Neural cell (in vitro differentiated cells): ENCODE measurements around the gene REST. TPM values are rescaled to one million over a fixed set of nuclear protein-coding genes. Genes with fewer than 3 reads are reported as not detected.
A peak's percentile ranks its signal among the peaks of the same experiment; 100 is the strongest.

Source experiments
- H2AFZ ChIP-seq: fragments of 200-600, 300-800 bp; sonication (generic), shearing (Covaris generic); 2 replicates; pipeline ENCODE4 v1.6.0; 2014; ENCODE audit warnings: low read depth, mild to moderate bottlenecking, antibody characterized with exemption, low read length, moderate library complexity
- H3F3A ChIP-seq: fragments of 200-600 bp; shearing (Covaris generic); 2 replicates; pipeline ENCODE4 v1.6.1; 2016; ENCODE audit warnings: mild to moderate bottlenecking, moderate library complexity, mixed read lengths, antibody characterized with exemption, low read length; ENCODE audit not compliant: insufficient read depth, poor library complexity, severe bottlenecking
- H3K27ac ChIP-seq: fragments of 200-600, 300-800 bp; sonication (generic), shearing (Covaris generic); 2 replicates; pipeline ENCODE4 v1.5.1; 2014; ENCODE audit warnings: mild to moderate bottlenecking, low read length, moderate library complexity
- H3K27me3 ChIP-seq: fragments of 300-800, 200-600 bp; sonication (generic), shearing (Covaris generic); 2 replicates; pipeline ENCODE4 v1.6.0; 2014; ENCODE audit warnings: mild to moderate bottlenecking, low read depth, low read length, moderate library complexity; ENCODE audit not compliant: insufficient read depth
- H3K36me3 ChIP-seq: fragments of 300-800, 200-600 bp; sonication (generic), shearing (Covaris generic); 2 replicates; pipeline ENCODE4 v1.5.1; 2014; ENCODE audit warnings: mild to moderate bottlenecking, antibody characterized with exemption, low read length, moderate library complexity; ENCODE audit not compliant: insufficient read depth
- H3K4me2 ChIP-seq: fragments of 300-800, 200-600 bp; sonication (generic), shearing (Covaris generic); 2 replicates; pipeline ENCODE4 v1.6.0; 2014; ENCODE audit warnings: mild to moderate bottlenecking, low read length
- H3K4me3 ChIP-seq: fragments of 300-800, 200-600 bp; sonication (generic), shearing (Covaris generic); 2 replicates; pipeline ENCODE4 v1.5.1; 2014; ENCODE audit warnings: mild to moderate bottlenecking, low read length, moderate library complexity
- H3K79me2 ChIP-seq: fragments of 200-600 bp; shearing (Covaris generic); replicated peaks from 2 replicates; pipeline ENCODE4 v1.6.0; 2014; ENCODE audit warnings: mild to moderate bottlenecking, low read length, moderate library complexity; ENCODE audit not compliant: insufficient read depth
- H3K9ac ChIP-seq: fragments of 300-800, 200-600 bp; sonication (generic), shearing (Covaris generic); 2 replicates; pipeline ENCODE4 v1.6.1; 2016; ENCODE audit warnings: mild to moderate bottlenecking, low read length, mixed read lengths
- H3K9me2 ChIP-seq: fragments of 200-600 bp; shearing (Covaris generic); 2 replicates; pipeline ENCODE4 v1.6.1; 2016; ENCODE audit warnings: mild to moderate bottlenecking, low read length, mixed read lengths; ENCODE audit not compliant: insufficient read depth
- H3K9me3 ChIP-seq: fragments of 200-600, 300-800 bp; sonication (generic), shearing (Covaris generic); 2 replicates; pipeline ENCODE4 v1.6.1; 2016; ENCODE audit warnings: mild to moderate bottlenecking, mixed run types, low read length, moderate library complexity, mixed read lengths
- H4K20me1 ChIP-seq: fragments of 200-600 bp; shearing (Covaris generic); 2 replicates; pipeline ENCODE4 v1.6.1; 2016; ENCODE audit warnings: mild to moderate bottlenecking, mixed run types; ENCODE audit not compliant: insufficient read depth
- CTCF ChIP-seq: fragments of 450-650 bp; IDR thresholded peaks from 2 replicates; pipeline ENCODE4 v1.5.1; 2014; ENCODE audit warnings: antibody characterized with exemption, mild to moderate bottlenecking, moderate library complexity; ENCODE audit not compliant: poor library complexity, severe bottlenecking
- EP300 ChIP-seq: fragments of 450-650 bp; conservative IDR thresholded peaks from 2 replicates; pipeline ENCODE4 v1.6.1; 2014; ENCODE audit warnings: antibody characterized with exemption, mild to moderate bottlenecking, moderate library complexity; ENCODE audit not compliant: poor library complexity, severe bottlenecking
- EZH2 ChIP-seq: fragments of 200-600, 300-800 bp; shearing (Covaris generic), sonication (generic); IDR thresholded peaks from 2 replicates; pipeline ENCODE4 v1.6.1; 2014; ENCODE audit warnings: antibody characterized with exemption, low read length, borderline replicate concordance, mild to moderate bottlenecking; ENCODE audit not compliant: insufficient read depth, poor library complexity, severe bottlenecking
- MXI1 ChIP-seq: fragments of 450-650 bp; conservative IDR thresholded peaks from 2 replicates; pipeline ENCODE4 v1.6.1; 2014; ENCODE audit warnings: antibody characterized with exemption, mild to moderate bottlenecking; ENCODE audit not compliant: poor library complexity, severe bottlenecking
- POLR2AphosphoS5 ChIP-seq: IDR thresholded peaks from 2 replicates; pipeline ENCODE4 v1.6.1; 2012
- RAD21 ChIP-seq: fragments of 450-650 bp; conservative IDR thresholded peaks from 2 replicates; pipeline ENCODE4 v1.6.1; 2014; ENCODE audit warnings: antibody characterized with exemption, mild to moderate bottlenecking, moderate library complexity
- REST ChIP-seq: IDR thresholded peaks from 2 replicates; pipeline ENCODE4 v1.6.1; 2012; ENCODE audit warnings: borderline replicate concordance
- SMC3 ChIP-seq: fragments of 450-650 bp; conservative IDR thresholded peaks from 2 replicates; pipeline ENCODE4 v1.6.1; 2014; ENCODE audit warnings: antibody characterized with exemption, mild to moderate bottlenecking, moderate library complexity; ENCODE audit not compliant: poor library complexity
- TAF1 ChIP-seq: IDR thresholded peaks from 2 replicates; pipeline ENCODE4 v1.6.1; 2012; ENCODE audit warnings: low read depth
- polyA plus RNA-seq: library from polyadenylated mRNA; depleted of rRNA; stranded (reverse); fragments of >200 nt; gene quantifications from 2 replicates; pipeline ENCODE4 v1.2.3, GENCODE V29; 2014

Gene REST
- polyA plus RNA-seq, 1 donor from 2014 or later, result 3.2 TPM

- peaks cover 7% of the 10 kb centered on the region for H3K79me2 ChIP-seq
- TF ChIP-seq SMC3 (no peak), RAD21 (no peak), REST (no peak), CTCF (no peak), EP300 (no peak), EZH2 (no peak), MXI1 (no peak), POLR2AphosphoS5 (no peak), TAF1 (no peak)
- H2AFZ ChIP-seq, result no peak overlapping the region
- no peaks in the 10 kb centered on the region for H3K9me3 ChIP-seq
- H3K9me2 ChIP-seq, result no peaks in the 10 kb centered on the region
- peaks cover 4% of the 10 kb centered on the region for H3K36me3 ChIP-seq
- H4K20me1 ChIP-seq, result no peaks in the 10 kb centered on the region
- no peak overlapping the region for H3K9ac ChIP-seq
- H3K27me3 ChIP-seq, result no peaks in the 10 kb centered on the region
- no peak overlapping the region for H3K27ac ChIP-seq
- no peak overlapping the region for H3K4me2 ChIP-seq
- no peaks in the 10 kb centered on the region for H3F3A ChIP-seq
- H3K4me3 ChIP-seq, result no peak overlapping the region
These were observed 87.8 kb downstream of the REST start for GRCh38 chr4:56995525-56995924.

GRCh38 chr4:56999751-57000150 is 92.1 kb downstream of the REST start:
- no peaks in the 10 kb centered on the region for H3K36me3 ChIP-seq

More at GRCh38 chr4:56999751-57000150, 92.1 kb downstream of the REST start:
- Histone ChIP-seq H2AFZ (no peak overlapping the region), H3K27ac (peak overlapping the region; percentile 62), H3K9me3 (no peaks in the 10 kb centered on the region), H4K20me1 (no peaks in the 10 kb centered on the region), H3K79me2 (no peaks in the 10 kb centered on the region), H3K9ac (no peak overlapping the region), H3K4me3 (no peak overlapping the region), H3K27me3 (no peaks in the 10 kb centered on the region), H3K9me2 (no peaks in the 10 kb centered on the region), H3F3A (peaks cover 4% of the 10 kb centered on the region), H3K4me2 (peak overlapping the region; percentile 3)
- no peak for TF ChIP-seq CTCF
- no peak for TF ChIP-seq EZH2
- peak; percentile 95 for TF ChIP-seq POLR2AphosphoS5
- no peak for TF ChIP-seq TAF1
- no peak for TF ChIP-seq MXI1
- TF ChIP-seq EP300, result peak; percentile 99
- peak; percentile 64 for TF ChIP-seq REST
- TF ChIP-seq SMC3, result peak; percentile 19
- no peak for TF ChIP-seq RAD21
